HG02973 (cell line): Measurements from ENCODE around the gene ZNF433.
"Not testable (repeated sequence)": the region's sequence is repeated elsewhere in the genome, so short reads cannot be mapped to it uniquely, and the experiment has no call there.

Experiments used
- ATAC-seq: cut with Tn5 transposase; IDR thresholded peaks from one replicate; pipeline ENCODE4 v1.9.1; 2021; ENCODE audit warnings: moderate library complexity; ENCODE audit not compliant: unreplicated experiment

Gene ZNF433

GRCh38 chr19:11991921-11992320 is 43.6 kb downstream of the ZNF433 start:
- ATAC-seq: not testable (repeated sequence)

GRCh38 chr19:11989112-11989456 is 46.4 kb downstream of the ZNF433 start:
- ATAC-seq: no peak

GRCh38 chr19:11987405-11988281 is 47.8 kb downstream of the ZNF433 start:
- ATAC-seq: no peak

- ATAC-seq: no peak
Observed at GRCh38 chr19:11986754-11987153, 48.7 kb downstream of the ZNF433 start.

GRCh38 chr19:11984986-11985385 is 50.5 kb downstream of the ZNF433 start:
- ATAC-seq: no peak

GRCh38 chr19:11982526-11982925 is 53.0 kb downstream of the ZNF433 start:
- no peak for ATAC-seq

GRCh38 chr19:11979527-11979926 is 56.0 kb downstream of the ZNF433 start:
- no peak for ATAC-seq

- ATAC-seq: no peak
Observed at GRCh38 chr19:11978492-11979100, 56.9 kb downstream of the ZNF433 start.

GRCh38 chr19:11973019-11973810 is 62.3 kb downstream of the ZNF433 start:
- ATAC-seq: no peak

- no peak for ATAC-seq
Observed at GRCh38 chr19:11971041-11971440, 64.4 kb downstream of the ZNF433 start.

- no peak for ATAC-seq
Observed at GRCh38 chr19:11970174-11970573, 65.3 kb downstream of the ZNF433 start.

- ATAC-seq: peak; percentile 78
Observed at GRCh38 chr19:11964858-11965645, 70.4 kb downstream of the ZNF433 start, which contains the start of gene ZNF763. TSS of gene ZNF763 (plus strand) at chr19:11965040. CDS start at chr19:11965209, 169 bp downstream.
